Activated gamma-delta T cell (primary cell): ENCODE results near the gene DNAJC12.
A peak's percentile ranks its signal among the peaks of the same experiment; 100 is the strongest.
"Not testable (repeated sequence)": the region's sequence is repeated elsewhere in the genome, so short reads cannot be mapped to it uniquely, and the experiment has no call there.

Source experiments
- DNase-seq: peaks from one replicate; lab custom pipeline; 2025; lab: John Stamatoyannopoulos, UW
- total RNA-seq, 2 donors: gene quantifications; one replicate each; lab custom pipeline; 2026; lab: John Stamatoyannopoulos, UW

The DNAJC12 gene
- 0.26 to 0.31 reads per million in 2 donors for total RNA-seq

DNA sequence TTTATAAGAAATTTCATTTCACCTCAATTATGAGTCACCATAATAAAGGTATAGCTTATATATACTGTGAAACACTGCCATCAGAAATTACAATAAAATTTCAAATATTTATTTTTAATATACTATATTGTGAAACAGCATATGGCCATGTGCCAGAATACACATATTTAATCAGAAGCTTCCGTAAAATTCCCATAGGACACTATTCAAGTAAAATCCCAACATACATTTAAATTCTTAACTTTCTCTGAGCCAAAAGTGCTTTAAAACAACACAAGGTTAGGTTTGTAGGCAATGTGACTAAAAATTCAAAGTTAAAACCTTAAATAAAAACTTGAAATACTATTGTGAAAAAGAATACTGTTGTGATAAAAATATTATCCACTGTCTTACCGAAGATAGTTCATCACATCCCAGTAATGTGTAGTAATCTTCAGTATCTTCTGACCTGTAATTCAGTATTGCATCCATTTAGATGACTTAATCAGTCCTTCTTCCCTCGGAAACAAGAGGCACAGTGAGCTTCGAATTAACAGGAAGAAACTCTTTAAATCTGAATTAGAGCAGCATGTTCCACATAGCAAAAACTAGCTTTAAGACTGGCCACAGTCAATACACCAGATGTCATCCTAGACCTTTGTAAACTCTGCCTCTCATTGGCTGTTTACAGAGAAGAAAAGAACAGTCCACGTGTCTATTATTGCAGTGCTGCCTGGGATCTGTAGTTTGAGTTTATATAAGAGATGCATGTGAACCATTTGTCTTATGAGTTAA is at the start of gene DNAJC12:
TSS of gene DNAJC12 (minus strand) at position 648 of the 774 bp plus-strand sequence. CDS start at position 471, 177 bp downstream.
- no peak for DNase-seq

GRCh38 chr10:67884842-67885670 is 47.1 kb upstream of the DNAJC12 start:
- peak; percentile 75 for DNase-seq

- DNase-seq = peak; percentile 89
Observed at GRCh38 chr10:67884313-67884841, 46.4 kb upstream of the DNAJC12 start, which contains the start of gene SIRT1. Gene SIRT1 (plus strand): TSS chr10:67884656. CDS start chr10:67884722, 66 bp downstream.

DNA sequence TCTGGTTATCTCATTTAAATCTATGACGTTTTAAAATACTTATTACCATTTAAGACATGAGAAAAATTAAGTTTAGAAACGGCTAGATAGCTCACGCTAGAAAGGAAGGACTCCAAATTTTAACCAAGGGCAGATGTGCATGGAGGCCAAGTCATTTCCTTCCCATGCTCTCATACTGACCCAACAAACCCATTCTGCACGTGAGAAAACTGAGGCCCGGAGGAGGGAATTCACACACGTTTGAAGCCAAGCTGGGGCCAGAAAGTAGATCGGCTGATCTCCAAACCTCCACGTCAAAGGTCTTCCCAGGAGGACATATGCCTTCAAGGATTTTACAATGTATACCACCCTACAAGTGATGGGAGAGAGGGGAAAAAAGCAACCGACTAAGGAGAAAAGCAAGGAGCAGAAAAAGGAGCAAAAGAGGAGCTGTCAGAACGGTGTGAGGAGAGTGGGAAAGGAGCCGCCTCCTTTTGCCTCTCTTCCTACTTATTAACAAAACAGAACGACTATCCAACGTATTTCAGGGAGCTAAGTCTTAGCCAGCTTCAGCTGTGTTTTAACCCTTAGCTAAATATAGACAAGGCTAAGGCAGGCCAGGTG is 45.8 kb upstream of the DNAJC12 start:
- DNase-seq = no peak

DNA sequence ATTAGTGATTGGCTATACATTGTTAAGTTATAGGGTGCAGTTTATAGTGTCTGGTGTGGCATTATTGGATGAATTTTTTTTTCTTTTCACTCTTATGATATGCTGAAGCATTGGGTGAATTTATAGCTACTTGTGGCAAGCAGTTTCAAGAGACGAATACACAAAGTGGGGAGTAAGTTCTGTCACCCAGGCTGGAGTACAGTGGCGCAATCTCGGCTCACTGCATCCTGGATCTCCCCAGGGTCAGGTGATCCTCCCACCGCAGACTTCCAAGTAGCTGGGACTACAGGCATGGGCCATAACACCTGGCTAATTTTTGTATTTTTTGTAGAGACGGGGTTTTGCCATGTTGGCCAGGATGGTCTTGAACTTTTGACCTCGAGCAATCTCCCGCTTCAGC is 40.1 kb upstream of the DNAJC12 start:
- DNase-seq = no peak

DNA sequence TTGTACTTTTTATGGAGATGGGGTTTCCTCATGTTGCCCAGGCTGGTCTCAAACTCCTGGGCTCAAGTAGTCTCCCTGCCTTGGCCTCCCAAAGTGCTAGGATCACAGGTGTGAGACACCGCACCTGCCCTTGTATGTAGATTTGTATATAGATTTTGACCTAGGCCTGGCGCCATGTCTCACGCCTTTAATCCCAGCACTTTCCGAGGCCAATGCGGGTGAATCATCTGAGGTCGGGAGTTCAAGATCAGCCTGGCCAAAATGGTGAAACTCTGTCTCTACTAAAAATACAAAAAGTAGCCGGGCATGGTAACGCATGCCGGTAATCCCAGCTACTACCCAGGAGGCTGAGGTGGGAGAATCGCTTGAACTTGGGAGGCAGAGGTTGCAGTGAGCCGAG is 39.4 kb upstream of the DNAJC12 start:
- not testable (repeated sequence) for DNase-seq

- DNase-seq = no peak
Observed at GRCh38 chr10:67875340-67876238, 37.6 kb upstream of the DNAJC12 start.

DNA sequence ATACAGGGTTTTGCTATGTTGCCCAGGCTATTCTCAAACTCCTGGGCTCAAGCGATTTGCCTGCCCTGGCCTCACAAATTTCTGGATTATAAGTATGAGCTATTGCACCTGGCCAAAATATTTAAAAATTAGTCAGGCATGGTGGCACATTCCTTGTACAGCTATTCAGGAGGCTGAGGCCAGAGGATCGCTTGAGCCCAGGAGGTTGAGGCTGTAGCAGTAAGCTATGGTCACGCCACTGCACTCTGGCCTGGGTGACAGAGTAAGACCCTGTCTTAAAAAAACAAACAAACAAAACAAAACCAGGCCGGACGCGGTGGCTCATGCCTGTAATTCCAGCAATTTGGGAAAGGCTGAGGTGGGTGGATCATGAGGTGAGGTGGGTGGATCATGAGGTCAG is 32.0 kb upstream of the DNAJC12 start:
- DNase-seq = no peak

- no peak for DNase-seq
Observed at GRCh38 chr10:67868132-67868531, 30.1 kb upstream of the DNAJC12 start.

- DNase-seq = no peak
Observed at GRCh38 chr10:67864607-67865371, 26.8 kb upstream of the DNAJC12 start.

DNA sequence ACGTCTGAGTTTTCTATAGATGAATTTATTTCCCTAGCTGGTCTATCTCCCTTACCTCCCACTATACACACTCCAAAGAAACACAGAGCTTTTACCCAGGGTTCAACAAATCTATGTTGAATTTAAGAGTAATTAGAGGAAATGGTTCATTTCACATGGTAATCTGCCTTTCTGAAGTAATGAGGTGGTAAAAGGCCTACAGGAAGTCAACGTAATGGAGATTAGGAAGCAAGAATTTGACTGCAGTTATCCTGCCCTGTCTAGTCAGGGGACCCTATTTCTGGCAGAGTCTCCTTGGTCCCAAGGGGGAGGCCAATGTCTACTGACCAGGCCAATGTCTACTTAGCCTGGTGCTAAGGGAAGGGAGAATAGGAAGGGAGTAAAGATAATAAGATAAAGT is 25.1 kb upstream of the DNAJC12 start:
- no peak for DNase-seq

- no peak for DNase-seq
Observed at GRCh38 chr10:67861750-67862432, 23.9 kb upstream of the DNAJC12 start.

DNA sequence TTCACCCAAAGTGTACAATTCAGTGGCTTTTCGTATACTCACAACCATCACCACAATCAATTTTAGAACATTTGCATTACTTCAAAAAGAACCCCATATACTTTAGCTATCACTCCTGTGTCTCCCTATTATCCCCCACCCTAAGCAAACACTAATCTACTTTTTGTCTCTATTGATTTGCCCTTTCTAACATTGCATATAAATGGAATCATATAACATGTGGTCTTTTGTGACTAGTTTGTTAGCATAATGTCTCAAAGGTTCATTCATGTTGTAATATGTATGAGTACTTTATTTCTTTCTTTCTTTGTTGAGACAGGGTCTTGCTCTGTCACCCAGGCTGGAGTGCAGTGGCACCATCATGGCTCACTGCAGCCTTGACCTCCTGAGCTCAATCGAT is 21.0 kb upstream of the DNAJC12 start:
- DNase-seq = no peak

DNA sequence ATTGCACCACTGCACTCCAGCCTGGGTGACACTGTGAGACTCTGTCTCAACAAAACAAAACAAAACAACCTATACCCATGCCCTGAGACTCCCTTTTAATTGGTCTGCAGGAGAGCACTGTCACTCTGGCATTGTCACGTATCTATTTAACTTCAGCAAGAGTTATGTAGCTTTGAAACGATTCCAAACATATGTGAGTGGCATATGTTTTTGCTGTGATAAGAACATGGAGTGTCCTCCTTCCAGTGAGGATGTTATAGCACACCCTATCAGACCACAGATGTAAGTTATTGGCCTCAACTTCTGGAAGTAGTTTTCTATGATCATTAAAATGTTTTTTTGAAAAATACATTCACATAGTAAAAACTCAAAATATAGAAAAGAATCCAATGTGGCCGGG is 15.5 kb upstream of the DNAJC12 start:
- DNase-seq = no peak

DNA sequence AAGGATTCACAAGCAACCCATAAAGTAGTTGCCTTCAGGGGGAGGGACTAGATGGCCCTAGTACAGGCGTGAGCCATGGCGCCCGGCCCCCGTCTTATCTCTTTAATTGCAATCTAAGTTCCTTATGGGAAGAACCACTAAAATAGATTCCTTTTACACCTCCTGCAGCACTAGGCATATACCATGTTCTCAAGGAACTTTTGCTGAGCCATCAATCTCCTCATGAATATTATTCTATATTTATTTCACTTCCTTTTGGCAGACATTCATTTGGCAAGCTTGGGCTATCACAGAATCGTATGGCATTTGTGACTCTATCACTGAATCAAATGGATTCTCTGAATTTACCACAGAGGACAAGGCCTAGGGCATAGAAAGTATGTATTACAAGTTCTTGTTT is 14.8 kb upstream of the DNAJC12 start:
- DNase-seq = no peak

- no peak for DNase-seq
Observed at GRCh38 chr10:67851186-67851585, 13.2 kb upstream of the DNAJC12 start.

DNA sequence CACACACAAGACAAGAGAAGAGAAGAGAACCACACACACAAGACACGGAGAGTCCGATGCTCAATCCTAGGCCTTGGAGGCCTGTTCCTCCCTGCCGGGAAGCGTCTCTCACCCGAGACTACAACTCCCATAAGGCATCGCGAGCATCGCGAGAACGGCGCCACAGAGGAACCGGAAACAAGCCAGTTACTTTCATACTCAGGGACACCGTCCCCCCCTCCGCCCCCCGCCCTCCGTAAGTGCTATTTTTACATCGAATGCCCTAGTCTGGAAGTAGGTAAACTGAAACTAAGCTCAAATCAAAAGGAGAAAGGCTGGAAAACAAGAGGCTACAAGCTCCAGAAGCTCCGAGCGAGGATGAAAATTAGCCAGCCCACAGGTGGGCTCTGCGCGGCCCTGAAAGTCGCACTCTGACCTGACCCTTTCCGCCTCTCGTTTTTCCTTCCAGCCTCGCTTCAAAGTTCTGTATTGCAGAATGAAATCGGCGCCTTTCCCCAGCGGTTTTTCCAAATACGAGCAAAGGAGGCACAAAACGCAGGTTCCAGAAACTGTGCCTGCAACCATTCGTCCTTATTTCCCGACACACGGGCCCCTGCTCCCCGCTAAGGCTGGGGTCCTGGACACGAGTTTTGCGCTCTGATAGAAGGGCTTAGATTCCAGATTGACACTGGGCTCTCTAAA is 11.5 kb upstream of the DNAJC12 start:
- DNase-seq = peak; percentile 67

DNA sequence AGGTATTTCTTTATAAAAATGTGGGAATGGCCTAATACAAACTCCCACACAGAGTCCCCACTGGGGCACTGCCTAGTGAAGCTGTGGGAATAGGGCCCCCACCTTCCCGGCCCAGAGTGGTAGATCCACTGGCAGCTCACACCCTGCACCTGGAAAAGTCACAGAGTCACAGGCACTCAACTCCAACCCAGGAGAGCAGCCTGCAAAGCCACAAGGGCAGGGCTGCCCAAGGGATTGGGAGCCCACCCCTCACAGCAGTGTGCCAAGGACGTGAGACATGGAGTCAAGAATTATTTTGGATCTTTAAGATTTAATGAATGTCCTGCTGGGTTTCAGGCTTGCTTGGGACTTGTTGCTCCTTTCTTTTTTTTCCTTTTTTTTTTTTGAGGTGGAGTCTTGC is 5.3 kb upstream of the DNAJC12 start:
- no peak for DNase-seq

- DNase-seq = no peak
Observed at GRCh38 chr10:67841737-67842136, 3.7 kb upstream of the DNAJC12 start.
